BJ (cell line): ENCODE results near the gene NCKIPSD. TPM values are rescaled to one million over a fixed set of nuclear protein-coding genes. Genes with fewer than 3 reads are reported as not detected.

Source experiments
- CTCF ChIA-PET: fragments of 350-600 bp; formaldehyde crosslinking; extraction: SDS; loops from one replicate; lab custom pipeline; 2021; ENCODE audit warnings: antibody characterized with exemption, inconsistent platforms; lab: Yijun Ruan, JAX
- POLR2A ChIA-PET: fragments of 300-600 bp; sonication (Branson Sonifier 250); formaldehyde crosslinking; extraction: SDS; loops from one replicate; lab custom pipeline; 2021; ENCODE audit warnings: antibody characterized with exemption; lab: Charles Lee
- DNase-seq: peaks from one replicate; pipeline ENCODE4 v3.0.0-alpha.2; 2011; ENCODE audit warnings: low read depth
- H3K27me3 ChIP-seq: 2 replicates; pipeline ENCODE4 v1.6.0; 2011; ENCODE audit warnings: low read length; ENCODE audit not compliant: control insufficient read depth, insufficient read depth
- H3K36me3 ChIP-seq: 2 replicates; pipeline ENCODE4 v1.5.1; 2011; ENCODE audit warnings: low read length; ENCODE audit not compliant: control insufficient read depth, insufficient read depth
- H3K4me3 ChIP-seq: 2 replicates; pipeline ENCODE4 v1.5.1; 2011; ENCODE audit warnings: low read depth, mild to moderate bottlenecking, control low read depth, low read length
- polyA plus RNA-seq: library from polyadenylated mRNA; depleted of rRNA; stranded (reverse); fragments of >200 nt; gene quantifications from 2 replicates; pipeline ENCODE4 v1.2.3, GENCODE V29; 2011
- TF ChIP-seq, protein P1 (sequence below): IDR thresholded peaks from 2 replicates; pipeline ENCODE4 v1.5.1; 2011; ENCODE audit warnings: low read depth, mild to moderate bottlenecking, control low read depth, inconsistent platforms, low read length, moderate library complexity; ENCODE audit not compliant: insufficient read depth

NCKIPSD gene
- polyA plus RNA-seq, 1 experiment: 34.9 TPM

- DNase-seq: no peak
Measured at GRCh38 chr3:48681541-48681880, 4.2 kb downstream of the NCKIPSD start.

GRCh38 chr3:48680811-48681540, 4.7 kb downstream of the NCKIPSD start:
- H3K27me3 ChIP-seq: no peaks in the 10 kb centered on the region
- ChIA-PET POLR2A (no interaction called here), CTCF (interaction anchor here (0.9 kb wide), 1 partner anchor 14 kb away, joined by 3 read pairs; no protein-coding TSS in a partner anchor)
- DNase-seq: no peak
- TF ChIP-seq, protein P1, sequence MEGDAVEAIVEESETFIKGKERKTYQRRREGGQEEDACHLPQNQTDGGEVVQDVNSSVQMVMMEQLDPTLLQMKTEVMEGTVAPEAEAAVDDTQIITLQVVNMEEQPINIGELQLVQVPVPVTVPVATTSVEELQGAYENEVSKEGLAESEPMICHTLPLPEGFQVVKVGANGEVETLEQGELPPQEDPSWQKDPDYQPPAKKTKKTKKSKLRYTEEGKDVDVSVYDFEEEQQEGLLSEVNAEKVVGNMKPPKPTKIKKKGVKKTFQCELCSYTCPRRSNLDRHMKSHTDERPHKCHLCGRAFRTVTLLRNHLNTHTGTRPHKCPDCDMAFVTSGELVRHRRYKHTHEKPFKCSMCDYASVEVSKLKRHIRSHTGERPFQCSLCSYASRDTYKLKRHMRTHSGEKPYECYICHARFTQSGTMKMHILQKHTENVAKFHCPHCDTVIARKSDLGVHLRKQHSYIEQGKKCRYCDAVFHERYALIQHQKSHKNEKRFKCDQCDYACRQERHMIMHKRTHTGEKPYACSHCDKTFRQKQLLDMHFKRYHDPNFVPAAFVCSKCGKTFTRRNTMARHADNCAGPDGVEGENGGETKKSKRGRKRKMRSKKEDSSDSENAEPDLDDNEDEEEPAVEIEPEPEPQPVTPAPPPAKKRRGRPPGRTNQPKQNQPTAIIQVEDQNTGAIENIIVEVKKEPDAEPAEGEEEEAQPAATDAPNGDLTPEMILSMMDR: no peak
- H3K4me3 ChIP-seq: no peak overlapping the region
- H3K36me3 ChIP-seq: peaks cover 40% of the 10 kb centered on the region

More at GRCh38 chr3:48681541-48681880, 4.2 kb downstream of the NCKIPSD start:
- Histone ChIP-seq H3K36me3 (peaks cover 36% of the 10 kb centered on the region), H3K27me3 (no peaks in the 10 kb centered on the region), H3K4me3 (no peak overlapping the region)
- CTCF ChIA-PET: interaction anchor here (0.9 to 1.1 kb wide), 2 partner anchors 15 to 26 kb away, joined by 3 read pairs; no protein-coding TSS in a partner anchor
- POLR2A ChIA-PET: no interaction called here
- TF ChIP-seq, protein P1: no peak

DNA sequence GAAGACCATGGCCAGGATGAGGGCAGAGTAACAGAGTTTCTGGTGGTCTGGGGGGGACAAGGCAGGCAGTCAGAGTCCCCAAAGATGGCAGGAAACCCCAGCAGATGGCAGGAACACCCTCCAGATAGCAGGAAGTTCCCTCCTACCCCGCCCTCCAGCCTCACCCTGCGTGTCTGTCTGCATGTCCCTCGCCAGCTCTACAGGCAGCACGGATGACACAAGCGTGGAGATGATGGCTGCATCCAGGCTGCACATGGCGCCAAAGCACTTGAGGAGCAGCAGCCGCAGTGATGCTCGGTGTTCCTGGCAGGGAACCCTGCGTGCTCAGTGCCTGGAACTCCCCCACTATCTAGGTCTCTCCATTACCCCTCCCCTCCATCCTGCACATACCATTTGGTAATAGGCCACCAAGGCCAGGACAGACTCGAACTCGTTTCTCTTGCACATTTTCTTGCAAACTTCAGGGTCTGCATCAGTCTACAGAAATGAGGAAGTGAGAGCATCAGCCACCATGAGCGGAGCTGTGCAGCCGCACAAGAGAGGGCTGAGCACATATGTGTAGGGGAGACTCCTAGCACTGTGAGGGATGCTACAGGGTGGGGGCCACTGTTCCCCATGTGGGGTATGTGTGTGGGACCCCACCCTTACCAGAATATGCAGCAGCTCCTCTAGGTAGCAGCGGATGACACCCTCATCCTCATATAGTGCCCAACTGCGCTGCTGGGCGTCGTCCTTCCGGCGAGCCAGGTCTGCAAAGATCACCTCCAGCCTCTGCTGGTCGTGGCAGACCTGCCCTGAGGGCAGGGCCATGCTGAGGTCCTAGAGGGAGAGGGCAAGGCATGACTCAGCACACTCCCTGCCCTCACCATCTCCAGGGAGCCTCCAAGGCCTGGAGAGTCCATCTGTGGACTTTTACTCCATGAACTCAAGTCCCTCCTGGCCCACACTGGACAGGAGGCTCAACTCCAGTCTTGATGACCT, 6.0 kb downstream of the NCKIPSD start:
- ChIA-PET CTCF (interaction anchor here (1.0 to 3.0 kb wide), 2 partner anchors 15 to 70 kb away, joined by 3 to 10 read pairs; partner anchors contain the start of gene UQCRC1), POLR2A (no interaction called here)
- DNase-seq: no peak
- no peak overlapping the region for H3K4me3 ChIP-seq
- peaks cover 41% of the 10 kb centered on the region for H3K36me3 ChIP-seq
- no peaks in the 10 kb centered on the region for H3K27me3 ChIP-seq
- TF ChIP-seq, protein P1: no peak

DNA sequence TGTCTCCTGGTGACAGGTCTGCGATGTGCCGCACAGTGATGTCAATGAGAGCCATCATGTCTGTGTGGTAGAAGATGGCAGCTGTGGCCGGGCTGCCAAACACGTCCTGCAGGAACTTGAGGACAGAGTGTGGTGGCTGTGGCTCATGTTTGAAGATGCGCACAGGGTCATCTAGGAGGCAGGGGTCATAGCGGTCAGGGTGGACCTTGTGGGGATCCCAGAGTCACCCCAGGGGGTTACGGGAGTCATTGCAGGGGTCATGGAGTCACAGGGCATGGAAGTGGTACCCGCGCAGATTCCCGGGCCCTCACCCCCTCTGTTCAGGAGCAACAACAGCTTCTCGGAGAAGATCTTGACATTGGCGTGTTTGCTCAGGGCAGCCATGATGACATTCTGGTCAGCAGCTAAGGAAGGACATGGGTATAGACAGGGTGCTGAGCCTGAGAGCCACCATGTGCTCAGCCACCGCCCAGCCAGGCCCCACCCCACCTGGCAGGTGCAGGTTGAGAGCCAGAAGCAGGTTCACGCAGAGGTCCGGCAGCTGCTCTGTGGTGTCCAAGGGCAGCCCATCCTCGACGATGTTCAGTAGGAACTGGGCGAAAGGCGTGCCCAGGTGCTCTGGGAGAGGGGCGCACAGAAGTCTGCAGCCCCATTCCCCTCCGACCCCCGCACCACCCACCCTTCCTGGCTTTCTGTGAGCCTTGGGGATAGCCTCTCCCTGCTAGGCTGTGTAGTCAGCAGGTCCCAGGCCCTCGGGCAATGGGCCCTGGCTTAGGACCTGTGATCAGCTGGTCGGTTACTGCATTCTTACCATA, 6.9 kb downstream of the NCKIPSD start:
- DNase-seq: no peak
- Histone ChIP-seq H3K27me3 (no peaks in the 10 kb centered on the region), H3K36me3 (peaks cover 46% of the 10 kb centered on the region), H3K4me3 (no peak overlapping the region)
- ChIA-PET CTCF (interaction anchor here (3.0 kb wide), 1 partner anchor 14 kb away, joined by 10 read pairs; no protein-coding TSS in a partner anchor), POLR2A (no interaction called here)
- TF ChIP-seq, protein P1: no peak
